Right renal pelvis (tissue), 4 donors: Measurements from ENCODE around the gene RRP15. TPM values are rescaled to one million over a fixed set of nuclear protein-coding genes. Genes with fewer than 3 reads are reported as not detected.

Source experiments
- DNase-seq, 4 donors: peaks; one replicate each; pipeline ENCODE4 v3.0.0-alpha.2; 2013; ENCODE audit warnings: low read depth in 4 of 4, low spot score in 3 of 4, missing footprints in 1 of 4
- polyA plus RNA-seq, 4 donors: library from polyadenylated mRNA; unstranded; fragments of 120-200 nt; gene quantifications; one replicate each; pipeline ENCODE4 v1.2.1, GENCODE V29; 2013; ENCODE audit not compliant: insufficient read length in 4 of 4

The RRP15 gene, protein sequence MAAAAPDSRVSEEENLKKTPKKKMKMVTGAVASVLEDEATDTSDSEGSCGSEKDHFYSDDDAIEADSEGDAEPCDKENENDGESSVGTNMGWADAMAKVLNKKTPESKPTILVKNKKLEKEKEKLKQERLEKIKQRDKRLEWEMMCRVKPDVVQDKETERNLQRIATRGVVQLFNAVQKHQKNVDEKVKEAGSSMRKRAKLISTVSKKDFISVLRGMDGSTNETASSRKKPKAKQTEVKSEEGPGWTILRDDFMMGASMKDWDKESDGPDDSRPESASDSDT
- 10 to 100 TPM; 21.2 to 24.8 (median 23.4) TPM for polyA plus RNA-seq

DNA sequence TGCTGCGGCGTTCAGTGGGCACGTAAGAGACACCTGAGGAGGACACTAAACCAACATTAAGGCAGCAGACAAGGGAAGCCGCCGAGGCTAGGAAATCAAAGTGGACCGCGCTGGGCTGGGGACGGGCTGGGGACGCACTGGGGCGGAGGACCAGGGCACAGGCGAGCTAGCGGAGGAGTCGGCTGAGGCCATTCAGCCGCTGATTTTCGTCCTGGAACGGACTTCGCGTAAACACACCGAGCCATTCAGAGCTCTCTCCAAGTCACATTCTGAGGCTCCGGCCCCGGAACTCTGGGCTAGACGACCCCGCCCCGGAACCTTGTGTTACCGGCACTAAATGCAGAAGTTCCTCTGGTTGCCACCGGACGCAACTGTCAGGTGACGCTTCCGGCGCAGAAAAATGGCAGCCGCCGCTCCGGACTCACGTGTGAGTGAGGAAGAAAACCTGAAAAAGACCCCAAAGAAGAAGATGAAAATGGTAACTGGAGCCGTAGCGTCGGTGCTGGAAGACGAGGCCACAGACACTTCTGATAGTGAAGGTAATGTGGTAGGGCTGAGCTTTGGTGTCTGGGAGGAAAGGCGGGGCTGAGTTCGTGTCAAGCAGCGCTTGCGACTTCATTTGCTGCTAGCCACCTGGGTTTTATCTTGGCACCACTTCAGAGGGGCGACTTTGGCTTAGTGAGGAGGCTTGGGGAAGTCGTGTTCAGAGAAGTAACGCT lies at the start of gene RRP15:
RRP15 (plus strand) TSS at position 377 of the 719 bp plus-strand sequence; CDS start at position 401, 24 bp downstream.
- DNase-seq = peak; percentile 76 to 84 (median 80)

DNA sequence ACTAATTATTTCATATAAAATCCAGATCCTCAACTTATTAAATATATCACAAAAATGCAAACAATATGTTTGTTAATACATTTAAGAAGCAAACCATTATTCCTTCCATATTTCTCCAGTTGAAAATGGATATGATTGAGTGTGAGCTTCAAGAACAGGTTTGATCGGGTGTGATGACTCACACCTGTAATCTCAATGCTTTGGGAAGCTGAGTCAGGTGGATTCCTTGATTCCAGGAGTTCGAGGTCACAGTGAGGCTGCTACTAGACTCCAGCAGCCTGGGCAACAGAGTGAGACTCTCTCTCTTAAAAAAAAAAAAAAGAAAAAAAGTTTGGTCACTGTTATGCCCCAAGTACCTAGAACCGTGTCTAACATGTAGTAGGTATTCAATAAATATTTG lies 42.9 kb upstream of the RRP15 start:
- no peak for DNase-seq

DNA sequence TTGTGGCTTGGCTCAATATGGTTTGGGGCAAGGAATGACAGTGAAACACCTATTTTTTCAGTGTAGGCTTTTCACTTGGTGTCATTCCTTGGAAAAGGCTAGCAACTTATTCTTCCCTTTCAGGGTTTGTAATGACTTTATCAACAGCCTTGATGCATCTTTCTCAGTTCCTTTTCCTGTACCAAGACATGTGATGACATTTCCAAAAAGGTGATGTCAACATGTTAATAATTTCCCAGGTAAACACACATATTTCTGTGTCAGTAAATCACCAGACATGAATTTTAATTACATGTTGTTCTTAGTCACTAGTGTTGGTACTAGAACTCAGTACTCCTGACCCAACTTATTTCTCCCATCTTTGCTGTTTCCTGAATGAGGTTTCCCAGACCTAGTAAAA lies 37.8 kb upstream of the RRP15 start:
- DNase-seq = no peak

DNA sequence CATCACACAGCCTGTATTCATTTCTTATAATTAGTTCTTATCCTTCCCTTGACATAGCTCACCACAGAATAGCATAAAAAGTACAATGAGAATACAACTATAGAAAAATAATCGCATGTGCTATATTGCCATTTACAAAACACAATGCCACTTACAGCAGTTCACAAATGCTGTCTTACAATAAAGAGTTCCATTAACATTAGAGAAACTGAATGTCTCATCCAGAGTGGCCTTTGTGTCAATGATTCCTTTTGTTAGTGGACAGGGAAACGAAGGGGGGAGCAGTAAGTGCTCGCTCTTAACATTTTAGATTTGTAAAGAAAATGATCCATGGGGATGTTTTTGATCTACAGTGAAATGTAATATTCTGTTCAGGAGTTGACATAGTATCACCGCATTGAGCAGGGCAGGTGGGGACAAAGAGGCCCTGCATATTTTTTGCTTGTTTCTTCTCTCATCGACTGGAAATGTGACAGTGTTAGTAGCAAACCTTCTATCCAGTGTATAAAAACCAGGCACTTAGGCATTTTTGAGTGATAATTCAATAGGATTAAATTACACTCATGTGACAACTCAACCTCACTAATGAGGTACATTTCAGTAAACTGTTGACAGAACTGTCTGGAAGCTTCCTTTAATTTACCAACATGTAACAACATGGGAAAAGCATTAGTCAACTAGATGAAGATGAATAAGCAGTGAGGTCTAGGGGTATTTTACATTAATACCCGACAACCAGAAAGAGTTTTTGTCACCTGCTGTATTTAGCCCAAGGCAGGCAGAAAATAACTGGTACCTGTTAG lies 35.6 kb upstream of the RRP15 start:
- no peak for DNase-seq

DNA sequence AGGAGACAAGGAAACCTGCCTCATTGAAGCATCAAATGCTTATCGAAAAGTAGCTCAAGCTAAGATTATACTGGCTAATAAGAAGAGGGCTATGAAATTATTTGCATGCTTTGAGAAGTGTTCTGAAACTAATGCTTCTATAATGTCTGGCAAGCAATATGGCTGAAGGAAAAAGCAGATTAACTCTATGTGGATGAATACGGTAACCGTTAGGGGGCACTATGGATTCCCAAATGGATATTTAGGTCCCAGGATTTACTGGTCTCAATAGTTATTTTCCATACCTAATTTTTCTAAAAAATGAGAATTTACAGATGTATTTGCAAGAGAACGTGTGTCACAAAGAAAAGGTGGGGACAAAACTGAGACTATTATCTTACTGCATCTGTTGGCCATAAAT lies 34.6 kb upstream of the RRP15 start:
- no peak for DNase-seq

DNA sequence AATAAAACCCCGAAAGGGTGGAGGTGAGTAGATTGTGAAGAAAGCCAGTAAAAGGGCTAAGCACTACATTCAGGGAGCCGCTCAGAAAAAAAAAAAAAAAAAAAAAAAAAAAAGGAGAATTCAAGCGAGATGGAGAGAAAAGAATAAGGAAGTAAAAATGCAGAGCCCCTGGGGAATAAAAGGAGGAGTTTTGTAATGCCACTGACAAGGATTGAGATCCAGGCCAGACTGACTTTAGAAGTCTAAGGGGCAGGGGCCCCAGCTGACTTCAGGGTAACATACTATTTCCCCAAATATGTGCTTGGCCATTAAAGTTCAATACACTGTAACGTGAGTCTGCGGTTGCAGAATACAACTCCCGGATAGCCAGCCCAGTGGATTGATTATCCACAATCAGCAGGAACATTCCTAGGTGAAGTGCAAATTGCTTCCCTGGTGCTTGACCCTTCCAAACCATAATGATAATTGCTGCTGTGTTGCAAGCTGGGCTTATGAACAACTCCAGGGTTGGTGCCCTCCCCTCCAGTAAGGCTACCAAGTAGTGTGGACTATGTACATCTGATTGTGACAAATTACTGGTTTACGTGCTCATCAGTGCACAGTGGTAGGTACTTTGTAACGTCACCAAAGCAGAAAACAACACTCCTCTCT lies 30.7 kb upstream of the RRP15 start:
- DNase-seq = no peak

DNA sequence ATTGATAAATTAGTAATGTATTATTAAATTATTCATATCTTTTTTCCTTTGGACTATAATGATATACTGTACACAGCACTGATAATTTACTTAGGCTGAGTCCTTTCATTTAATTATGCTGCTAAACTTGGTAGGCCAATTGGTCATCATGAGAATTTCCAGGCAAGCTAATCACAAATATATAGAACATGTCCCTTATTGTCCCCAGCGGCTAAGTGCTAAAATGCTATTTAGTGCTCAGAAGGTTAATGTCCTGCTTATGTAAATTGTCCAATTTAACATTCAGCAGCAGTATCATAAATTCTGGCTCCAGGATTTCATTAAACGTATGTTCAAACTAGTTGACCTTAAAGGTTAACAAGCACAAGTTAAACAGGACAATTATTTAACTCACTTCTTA lies 30.0 kb upstream of the RRP15 start:
- DNase-seq = peak in 1 of 4 donors; percentile 4

DNA sequence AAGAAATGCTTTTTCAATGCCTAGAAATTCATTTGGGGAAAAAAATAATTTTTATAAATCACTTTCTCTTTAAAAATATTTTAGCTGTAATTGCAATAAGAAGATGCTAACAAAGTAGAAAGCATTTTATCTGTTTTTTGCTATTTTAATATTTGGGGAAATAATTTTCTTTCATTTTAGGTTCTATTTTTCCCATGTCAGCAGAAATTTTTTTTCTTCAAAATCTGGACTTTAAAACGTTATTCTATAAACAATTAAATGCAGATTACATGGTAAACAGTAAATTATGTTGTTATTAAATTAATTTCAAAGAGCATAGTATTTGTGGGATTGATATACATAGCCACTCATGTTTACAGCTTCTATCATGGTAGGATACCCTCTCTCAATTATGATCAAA lies 27.7 kb upstream of the RRP15 start:
- DNase-seq = no peak

DNA sequence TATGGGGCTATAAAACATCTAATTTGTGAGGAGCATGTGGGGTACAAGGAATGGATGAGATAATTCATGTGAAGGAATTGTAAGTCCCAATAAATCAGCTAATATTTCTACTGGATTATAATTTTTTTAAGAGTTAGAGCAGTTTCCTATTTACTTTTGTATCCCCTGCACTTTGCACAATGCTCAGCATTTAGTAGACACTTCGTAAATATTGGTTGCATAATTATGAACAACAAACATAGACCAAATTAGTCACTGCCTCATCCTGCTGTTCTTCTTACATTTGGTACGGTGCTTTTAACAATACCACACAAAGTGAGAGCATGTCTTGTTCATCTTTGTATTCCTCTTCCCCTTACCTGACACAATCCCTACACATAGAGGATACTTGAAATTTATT lies 27.1 kb upstream of the RRP15 start:
- no peak for DNase-seq

DNA sequence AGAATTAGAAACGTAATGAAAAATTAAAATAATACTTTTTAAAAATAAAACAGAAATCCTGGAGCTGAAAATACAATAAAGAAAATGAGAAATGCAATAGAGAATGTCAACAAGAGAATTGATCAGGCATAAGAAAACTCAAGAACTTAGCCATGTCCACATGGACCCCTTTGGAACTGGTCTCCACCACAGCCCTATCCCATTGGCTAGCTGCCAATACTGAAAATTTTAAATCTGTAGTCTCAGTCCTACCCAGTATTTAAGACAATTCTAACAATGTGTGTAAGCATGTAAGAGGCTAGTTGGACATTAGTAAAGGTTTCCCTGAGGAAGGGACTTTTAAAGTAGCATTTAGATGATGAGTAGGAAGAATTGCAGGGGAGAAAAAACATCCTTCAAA lies 25.8 kb upstream of the RRP15 start:
- DNase-seq = no peak

DNA sequence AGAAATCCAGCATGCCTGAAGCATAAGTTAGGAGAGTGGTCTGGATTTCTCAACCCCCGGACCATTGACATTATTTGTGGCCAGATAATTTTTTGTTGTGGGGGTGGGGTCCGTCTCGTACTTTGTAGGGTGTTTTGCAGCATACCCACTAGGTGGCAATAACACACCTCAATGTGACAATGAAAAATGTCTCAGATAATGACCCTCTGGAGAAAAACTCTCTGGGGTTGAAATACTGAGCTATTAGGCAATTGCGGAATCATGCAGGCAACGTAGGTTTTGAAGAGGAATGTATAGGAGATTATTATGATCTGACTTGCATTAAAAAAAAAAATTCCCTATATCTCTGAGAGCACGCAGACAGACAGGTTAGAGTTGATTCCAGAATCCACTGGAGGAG lies 25.3 kb upstream of the RRP15 start:
- DNase-seq = no peak

DNA sequence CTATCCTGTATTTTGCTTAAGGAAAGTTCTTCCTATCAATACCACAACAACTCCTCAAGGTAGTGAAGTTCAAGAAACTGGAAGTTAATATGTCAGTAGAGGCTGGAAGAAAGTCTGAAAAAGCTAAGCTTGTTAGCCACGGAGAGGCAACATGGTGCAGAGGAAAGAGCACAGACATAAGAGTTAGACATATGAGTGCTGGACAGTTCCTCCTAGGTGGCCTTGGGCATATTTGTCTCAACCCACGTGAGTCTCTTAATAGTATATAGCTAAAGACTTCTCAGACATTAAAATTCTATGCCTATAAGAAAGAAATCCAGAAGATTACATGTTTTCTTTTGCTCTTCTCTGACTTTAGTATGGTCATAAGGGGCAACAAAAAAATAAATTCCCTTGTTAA lies 22.8 kb upstream of the RRP15 start:
- no peak for DNase-seq

DNA sequence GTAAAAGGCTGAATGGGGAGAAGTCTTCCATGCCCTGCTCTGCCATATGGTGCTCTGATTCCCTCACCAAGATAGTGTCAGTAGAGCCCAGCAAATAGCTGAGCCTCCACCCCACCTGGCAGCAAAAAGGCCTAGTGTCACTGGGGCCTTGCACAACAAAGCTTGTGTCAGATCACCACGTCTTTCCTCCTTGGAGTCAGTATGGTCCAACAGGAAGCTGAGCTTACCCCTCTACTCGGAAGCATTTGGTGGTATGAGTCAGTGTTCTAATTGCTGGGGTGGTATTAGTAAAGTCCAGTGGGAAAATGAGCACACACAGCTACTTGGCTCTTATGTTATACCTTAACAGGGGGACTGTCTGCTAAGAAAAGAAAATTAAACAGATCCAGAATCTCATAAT lies 18.7 kb upstream of the RRP15 start:
- DNase-seq = no peak

DNA sequence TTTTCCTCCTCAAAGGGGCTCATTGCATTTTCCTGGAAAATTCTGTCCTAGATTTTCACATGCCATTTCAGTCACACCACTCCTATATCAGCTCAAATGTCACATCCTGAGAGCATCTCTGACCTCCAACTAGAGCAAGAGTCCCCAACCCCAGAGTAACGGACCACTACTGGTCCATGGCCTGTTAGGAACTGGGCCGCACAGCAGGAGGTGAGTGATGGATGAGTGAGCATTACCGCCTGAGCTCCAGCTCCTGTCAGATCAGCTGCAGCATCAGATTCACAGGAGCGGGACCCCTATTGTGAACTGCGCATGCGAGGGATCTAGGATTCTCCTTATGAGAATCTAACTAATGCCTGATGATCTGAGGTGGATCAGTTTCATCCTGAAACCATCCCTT lies 12.7 kb upstream of the RRP15 start:
- no peak for DNase-seq

DNA sequence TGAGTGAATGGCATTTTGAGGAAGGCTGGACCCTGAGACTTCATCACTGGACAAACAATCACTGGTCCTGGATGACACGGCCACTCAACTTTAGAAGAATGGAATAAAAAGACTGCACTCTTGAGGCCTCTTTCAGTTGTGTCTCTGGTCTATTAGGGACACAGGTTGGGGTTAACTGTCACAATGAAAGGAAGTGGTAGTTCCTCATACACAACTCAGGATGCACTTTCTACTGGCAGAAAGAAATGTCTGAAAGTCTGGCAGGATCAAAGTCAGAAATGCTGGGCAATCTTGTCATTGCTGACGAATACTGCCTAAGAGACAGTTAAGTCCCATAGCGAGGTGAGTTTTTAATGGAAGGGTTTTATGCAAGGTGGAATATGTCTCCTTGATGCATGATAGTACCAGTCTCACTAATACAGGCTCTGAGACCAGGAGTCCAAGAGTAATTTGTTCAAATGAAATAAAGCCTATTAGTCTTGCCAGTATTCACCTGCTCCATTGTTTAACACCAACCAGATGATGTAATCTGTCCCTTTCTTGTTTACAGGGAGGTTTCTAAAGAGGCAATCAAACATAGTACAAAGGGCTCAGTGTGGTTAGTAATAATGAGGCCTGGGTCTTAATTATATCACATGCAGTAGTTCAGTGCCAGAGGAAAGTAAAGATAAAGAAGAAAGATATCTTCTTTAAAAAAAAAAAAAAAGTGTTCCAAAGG lies 11.2 kb upstream of the RRP15 start:
- DNase-seq = no peak

DNA sequence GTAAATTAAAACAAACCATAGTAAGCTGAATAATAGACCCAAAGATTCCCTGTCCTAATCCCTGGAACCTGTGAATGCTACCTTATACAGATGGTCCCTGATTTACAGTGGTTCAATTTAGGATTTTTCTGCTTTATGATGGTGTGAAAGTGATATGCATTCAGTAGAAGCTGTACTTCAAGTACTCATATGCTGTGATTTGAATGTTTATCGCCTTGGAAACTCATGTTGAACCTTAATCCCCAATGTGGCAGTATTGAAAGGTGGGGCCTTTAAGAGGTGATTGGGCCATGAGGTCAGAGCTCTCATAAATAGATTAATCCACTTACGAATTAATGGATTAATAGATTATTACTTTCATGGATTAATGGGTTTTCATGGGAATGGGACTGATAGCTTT lies 10.6 kb upstream of the RRP15 start:
- DNase-seq = no peak

DNA sequence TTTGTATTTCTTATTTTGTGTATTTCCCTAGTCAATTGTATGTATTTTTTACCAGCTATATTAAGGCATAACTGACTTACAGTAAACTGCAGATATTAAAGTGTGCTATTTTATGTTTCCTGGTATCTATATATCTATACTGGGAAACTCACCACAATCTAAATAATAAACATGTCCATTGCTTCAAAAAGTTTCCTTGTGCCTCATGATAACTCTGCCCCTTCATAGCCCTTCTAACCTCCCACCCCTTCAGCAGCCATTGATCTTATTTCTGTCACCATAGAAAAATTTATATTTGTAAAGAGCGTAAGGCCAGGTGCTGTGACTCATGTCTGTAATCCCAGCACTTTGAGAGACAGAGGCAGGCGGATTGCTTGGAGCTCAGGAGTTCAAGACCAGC lies 9.3 kb upstream of the RRP15 start:
- DNase-seq = no peak

DNA sequence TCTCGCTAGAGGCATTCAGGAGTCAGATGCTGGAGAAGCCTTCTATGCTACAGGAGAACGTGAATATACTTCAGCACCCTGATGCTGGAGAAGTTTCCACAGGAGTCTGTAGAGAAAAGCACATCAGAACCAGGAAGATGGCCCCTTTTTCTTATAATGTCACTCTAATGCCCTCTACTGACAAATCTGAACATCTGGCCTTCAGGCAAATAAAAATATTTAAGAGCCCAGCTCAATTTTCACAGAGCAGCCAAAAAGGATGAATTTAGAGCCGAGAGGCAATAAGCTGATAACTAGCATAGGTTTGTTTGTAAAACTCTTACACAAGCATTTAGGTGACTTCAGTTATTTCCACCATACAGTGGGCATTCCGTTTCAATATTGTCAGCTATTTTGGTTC lies 3.8 kb upstream of the RRP15 start:
- DNase-seq = no peak

DNA sequence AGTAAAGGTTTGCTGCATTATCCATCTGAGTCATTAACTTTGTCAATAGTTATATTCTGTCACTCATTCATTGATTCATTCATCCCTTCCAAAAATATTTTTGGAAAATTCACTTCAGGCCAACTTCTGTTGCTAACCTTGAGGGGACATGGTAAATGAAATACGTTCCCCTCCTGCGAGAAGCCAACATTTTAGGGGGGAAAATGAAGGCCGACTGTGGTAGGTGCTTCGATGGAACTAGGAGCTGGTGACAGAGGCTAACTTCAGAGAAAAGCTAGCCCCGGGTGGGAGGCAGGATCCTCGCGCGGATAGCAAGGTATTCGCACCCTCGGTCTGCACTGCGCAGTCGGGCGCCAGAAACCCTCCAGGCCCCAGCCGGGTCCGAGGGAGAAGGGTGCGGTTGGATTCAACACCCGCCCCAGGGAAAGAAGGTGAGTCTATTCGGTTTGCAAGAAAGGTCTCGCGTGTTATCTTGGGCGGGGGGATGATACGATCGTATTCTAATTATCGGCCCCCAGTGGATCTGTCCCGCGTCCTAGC lies 646 bp upstream of the RRP15 start:
- peak in 2 of 4 donors; percentile 8 to 16 for DNase-seq

DNA sequence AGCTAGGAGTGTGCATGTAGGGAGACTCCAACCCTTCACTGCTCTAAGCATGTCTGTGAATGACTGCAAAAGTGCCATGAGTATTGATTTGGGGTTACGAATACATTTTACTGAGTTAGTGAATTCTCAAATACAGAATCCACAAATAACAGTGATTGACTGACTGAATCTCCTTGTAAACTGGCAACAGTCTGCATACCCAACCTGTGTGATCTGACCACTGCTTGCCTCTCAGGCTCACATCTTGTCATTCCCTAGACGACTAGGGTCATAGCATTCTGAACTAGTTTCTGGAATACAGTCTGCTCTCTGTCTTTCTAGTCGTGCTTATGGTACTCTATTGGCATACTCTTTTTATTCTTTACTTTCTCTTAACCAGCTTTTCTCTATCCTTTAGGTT lies 7.4 kb downstream of the RRP15 start:
- DNase-seq = no peak
